Glomerular visceral epithelial cell (primary cell): ENCODE data around the gene LMO7.
A peak's percentile ranks its signal among the peaks of the same experiment; 100 is the strongest.

ENCODE experiments used
- DNase-seq: peaks from one replicate; pipeline ENCODE4 v3.0.0-alpha.2; 2016; ENCODE audit errors: extremely low spot score

LMO7 gene

GRCh38 chr13:75801388-75801945 lies 165.3 kb downstream of the LMO7 start:
- DNase-seq: no peak

- DNase-seq: no peak
Measured at GRCh38 chr13:75802161-75802560, 166.0 kb downstream of the LMO7 start.

- DNase-seq: no peak
Measured at GRCh38 chr13:75803164-75803611, 167.1 kb downstream of the LMO7 start.

- no peak for DNase-seq
Measured at GRCh38 chr13:75804054-75804453, 167.9 kb downstream of the LMO7 start.

GRCh38 chr13:75804605-75805004 lies 168.5 kb downstream of the LMO7 start:
- no peak for DNase-seq

GRCh38 chr13:75806117-75806516 lies 170.0 kb downstream of the LMO7 start:
- no peak for DNase-seq

GRCh38 chr13:75811361-75811760 lies 175.2 kb downstream of the LMO7 start:
- no peak for DNase-seq

GRCh38 chr13:75811841-75812240 lies 175.7 kb downstream of the LMO7 start:
- no peak for DNase-seq

- no peak for DNase-seq
Measured at GRCh38 chr13:75812751-75813181, 176.6 kb downstream of the LMO7 start.

- no peak for DNase-seq
Measured at GRCh38 chr13:75813323-75813722, 177.2 kb downstream of the LMO7 start.

- no peak for DNase-seq
Measured at GRCh38 chr13:75818179-75818967, 182.2 kb downstream of the LMO7 start.

- no peak for DNase-seq
Measured at GRCh38 chr13:75818968-75819225, 182.8 kb downstream of the LMO7 start.

GRCh38 chr13:75825161-75825560 lies 189.0 kb downstream of the LMO7 start:
- DNase-seq: no peak

- DNase-seq: no peak
Measured at GRCh38 chr13:75825594-75825993, 189.5 kb downstream of the LMO7 start.

- DNase-seq: no peak
Measured at GRCh38 chr13:75826391-75826790, 190.3 kb downstream of the LMO7 start.

GRCh38 chr13:75829830-75830229 lies 193.7 kb downstream of the LMO7 start:
- no peak for DNase-seq

- peak; percentile 16 for DNase-seq
Measured at GRCh38 chr13:75830842-75831241, 194.7 kb downstream of the LMO7 start.

- DNase-seq: no peak
Measured at GRCh38 chr13:75831389-75831788, 195.3 kb downstream of the LMO7 start.

GRCh38 chr13:75832812-75833211 lies 196.7 kb downstream of the LMO7 start:
- DNase-seq: no peak

- DNase-seq: no peak
Measured at GRCh38 chr13:75836441-75836840, 200.3 kb downstream of the LMO7 start.

- no peak for DNase-seq
Measured at GRCh38 chr13:75838366-75839005, 202.4 kb downstream of the LMO7 start.

- no peak for DNase-seq
Measured at GRCh38 chr13:75839406-75839805, 203.3 kb downstream of the LMO7 start.

GRCh38 chr13:75841905-75842304 lies 205.8 kb downstream of the LMO7 start:
- DNase-seq: no peak
